GM23338 (cell line): ENCODE results near the gene KSR2. TPM values are rescaled to one million over a fixed set of nuclear protein-coding genes. Genes with fewer than 3 reads are reported as not detected.

Experiments
- ATAC-seq: fragments of 200-7000 bp; cut with Tn5 transposase; 3 replicates; pipeline ENCODE4 v1.9.1; 2020
- DNase-seq: peaks from one replicate; pipeline ENCODE4 v3.0.0-alpha.2; 2015; ENCODE audit warnings: low spot score
- H2AFZ ChIP-seq: fragments of 200-600 bp; sonication (generic); 2 replicates; pipeline ENCODE4 v1.8.0; 2016; ENCODE audit warnings: antibody characterized with exemption, mild to moderate bottlenecking, moderate library complexity
- H3F3A ChIP-seq: fragments of 200-600 bp; sonication (generic); replicated peaks from 2 replicates; pipeline ENCODE4 v1.8.0; 2017; ENCODE audit warnings: antibody characterized with exemption, mixed run types, low read depth
- H3K27ac ChIP-seq: fragments of 200-600 bp; sonication (generic); 2 replicates; pipeline ENCODE4 v1.6.1; 2016; ENCODE audit warnings: low read depth
- H3K27me3 ChIP-seq: fragments of 200-600 bp; sonication (generic); 2 replicates; pipeline ENCODE4 v1.8.0; 2016; ENCODE audit warnings: mild to moderate bottlenecking, mixed run types, moderate library complexity; ENCODE audit not compliant: insufficient read depth
- H3K36me3 ChIP-seq: fragments of 200-600 bp; sonication (generic); 2 replicates; pipeline ENCODE4 v1.8.0; 2016; ENCODE audit warnings: mild to moderate bottlenecking; ENCODE audit not compliant: insufficient read depth
- H3K4me1 ChIP-seq: fragments of 200-600 bp; sonication (generic); 2 replicates; pipeline ENCODE4 v1.8.0; 2016; ENCODE audit warnings: mild to moderate bottlenecking, moderate library complexity; ENCODE audit not compliant: insufficient read depth
- H3K4me2 ChIP-seq: fragments of 200-600 bp; sonication (generic); 2 replicates; pipeline ENCODE4 v1.7.1; 2017; ENCODE audit warnings: mixed run types
- H3K4me3 ChIP-seq: fragments of 200-600 bp; sonication (generic); 2 replicates; pipeline ENCODE4 v1.6.1; 2016; ENCODE audit warnings: mixed run types
- H3K79me2 ChIP-seq: fragments of 200-600 bp; sonication (generic); replicated peaks from 2 replicates; pipeline ENCODE4 v1.8.0; 2017; ENCODE audit warnings: mild to moderate bottlenecking; ENCODE audit not compliant: insufficient read depth
- H3K9me2 ChIP-seq: fragments of 200-600 bp; sonication (generic); 2 replicates; pipeline ENCODE4 v1.8.0; 2017; ENCODE audit not compliant: insufficient read depth
- H4K20me1 ChIP-seq: fragments of 200-600 bp; sonication (generic); replicated peaks from 2 replicates; pipeline ENCODE4 v1.8.0; 2017; ENCODE audit warnings: mild to moderate bottlenecking; ENCODE audit not compliant: insufficient read depth
- H3K27ac Mint-ChIP-seq: 2 replicates; pipeline ENCODE4 v1.8.0; 2020; ENCODE audit warnings: inconsistent platforms, mild to moderate bottlenecking, moderate library complexity, mixed read lengths
- H3K27me3 Mint-ChIP-seq: 3 replicates; pipeline ENCODE4 v1.8.0; 2022; ENCODE audit warnings: low read depth, mild to moderate bottlenecking, moderate library complexity, mixed read lengths, inconsistent platforms; ENCODE audit not compliant: insufficient read depth, poor library complexity
- H3K36me3 Mint-ChIP-seq: 3 replicates; pipeline ENCODE4 v1.8.0; 2021; ENCODE audit warnings: low read depth, mild to moderate bottlenecking, inconsistent platforms, moderate library complexity, mixed read lengths
- H3K4me1 Mint-ChIP-seq: 3 replicates; pipeline ENCODE4 v1.8.0; 2020; ENCODE audit warnings: mild to moderate bottlenecking, inconsistent platforms, mixed read lengths
- H3K4me3 Mint-ChIP-seq: 3 replicates; pipeline ENCODE4 v1.8.0; 2021; ENCODE audit warnings: moderate library complexity, mild to moderate bottlenecking, inconsistent platforms, mixed read lengths
- H3K9me3 Mint-ChIP-seq: 3 replicates; pipeline ENCODE4 v1.8.0; 2020; ENCODE audit warnings: moderate library complexity, mild to moderate bottlenecking, inconsistent platforms, mixed read lengths
- CREB1 ChIP-seq: fragments of 250-450 bp; sonication (Bioruptor Pico); IDR thresholded peaks from 2 replicates; pipeline ENCODE4 v1.5.0; 2020; ENCODE audit warnings: low read depth, mild to moderate bottlenecking, moderate library complexity
- EZH2 ChIP-seq: fragments of 200-600 bp; sonication (generic); IDR thresholded peaks from one replicate; pipeline ENCODE4 v1.8.0; 2017; ENCODE audit warnings: antibody characterized with exemption, mild to moderate bottlenecking, low read depth; ENCODE audit not compliant: unreplicated experiment
- EZH2phosphoT487 ChIP-seq: fragments of 200-600 bp; sonication (generic); IDR thresholded peaks from one replicate; pipeline ENCODE4 v1.8.1; 2018; ENCODE audit warnings: antibody characterized with exemption; ENCODE audit not compliant: unreplicated experiment
- JUNB ChIP-seq: IDR thresholded peaks from one replicate; pipeline ENCODE4 v1.6.1; 2016; ENCODE audit warnings: antibody characterized with exemption; ENCODE audit not compliant: unreplicated experiment
- NANOG ChIP-seq: IDR thresholded peaks from 2 replicates; pipeline ENCODE4 v1.6.1; 2016; ENCODE audit warnings: antibody characterized with exemption, borderline replicate concordance
- POLR2AphosphoS5 ChIP-seq: IDR thresholded peaks from 2 replicates; pipeline ENCODE4 v1.6.1; 2016; ENCODE audit warnings: antibody characterized with exemption, low read depth
- STAT1 ChIP-seq: IDR thresholded peaks from one replicate; pipeline ENCODE4 v1.6.1; 2016; ENCODE audit warnings: antibody characterized with exemption; ENCODE audit not compliant: unreplicated experiment
- ZNF114 ChIP-seq: fragments of 250-450 bp; sonication (Bioruptor Pico); IDR thresholded peaks from 2 replicates; pipeline ENCODE4 v1.5.0; 2020; ENCODE audit warnings: mild to moderate bottlenecking, moderate library complexity
- ZNF331 ChIP-seq: fragments of 250-450 bp; sonication (Bioruptor Pico); IDR thresholded peaks from 2 replicates; pipeline ENCODE4 v1.5.0; 2020; ENCODE audit warnings: low read depth, mild to moderate bottlenecking, moderate library complexity
- polyA plus RNA-seq: library from polyadenylated mRNA; unstranded; fragments of >200 nt; fragmentation: Nextera tagmentation; extraction: Ambion mirVana; gene quantifications from 2 replicates; pipeline ENCODE4 v1.2.1, GENCODE V29; 2016
- total RNA-seq: library from RNA; depleted of rRNA; stranded (reverse); fragments of >200 nt; shearing (Covaris generic); gene quantifications from 2 replicates; pipeline ENCODE4 v1.2.3, GENCODE V29; 2014
- TF ChIP-seq, protein P1 (sequence below): IDR thresholded peaks from one replicate; pipeline ENCODE4 v1.6.1; 2018; ENCODE audit warnings: antibody characterized with exemption; ENCODE audit not compliant: unreplicated experiment
- TF ChIP-seq, protein P2 (sequence below), 2 experiments: fragments of 200-600 bp in 1 of 2; sonication (generic) in 1 of 2; conservative IDR thresholded peaks; 2 replicates each; pipeline versions ENCODE4 v1.5.1 to v1.6.1; 2016 to 2017; ENCODE audit warnings: antibody characterized with exemption in 2 of 2, low read depth in 2 of 2, mild to moderate bottlenecking in 2 of 2, moderate library complexity in 1 of 2
- TF ChIP-seq, protein P3 (sequence below): fragments of 250-450 bp; sonication (Bioruptor Pico); IDR thresholded peaks from 2 replicates; pipeline ENCODE4 v1.5.0; 2020; ENCODE audit warnings: mild to moderate bottlenecking, moderate library complexity
- TF ChIP-seq, protein P4 (sequence below): IDR thresholded peaks from 2 replicates; pipeline ENCODE4 v1.6.1; 2016; ENCODE audit warnings: antibody characterized with exemption

The KSR2 gene
- total and polyA plus RNA-seq, 2 experiments from 2014 or later: 1.1 to 2.7 TPM

DNA sequence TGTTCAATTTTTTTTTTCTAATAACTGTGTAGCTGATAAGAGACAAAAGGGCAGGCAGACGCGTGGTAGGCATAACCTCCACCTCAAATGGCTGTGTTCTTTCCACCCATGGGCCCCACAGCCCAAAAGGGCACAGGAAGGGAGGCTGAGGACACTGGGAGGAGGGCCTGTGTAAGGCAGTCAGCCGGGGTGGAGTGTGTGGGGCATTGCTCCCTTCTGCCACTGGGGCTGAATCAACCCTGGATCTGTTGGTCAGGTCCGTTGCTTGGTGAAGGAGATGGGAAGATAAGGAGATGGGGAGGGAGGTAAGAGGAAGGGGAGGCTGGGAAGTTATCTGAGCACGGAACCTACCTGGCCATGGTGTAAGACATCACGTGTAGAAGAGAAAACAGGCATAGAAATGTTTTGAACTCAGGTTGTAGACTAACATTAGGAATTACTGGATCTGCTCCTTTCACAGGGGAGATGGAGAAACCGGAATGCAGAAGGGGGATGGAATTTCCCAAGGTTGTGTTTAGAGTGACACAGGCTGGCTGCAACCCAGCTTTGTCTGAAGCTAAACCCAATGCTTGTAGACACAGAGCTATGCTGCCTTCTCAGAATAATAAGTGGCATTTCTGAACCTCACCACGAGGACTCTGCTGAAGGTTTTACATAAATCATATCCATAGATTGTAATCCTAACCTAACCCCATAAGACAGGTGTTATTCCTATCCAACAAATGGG, 468.9 kb downstream of the KSR2 start:
- no peaks in the 10 kb centered on the region for H3K36me3 ChIP-seq
- no peak overlapping the region for H3K4me3 Mint-ChIP-seq
- no peaks in the 10 kb centered on the region for H3K27me3 ChIP-seq
- H3K27ac ChIP-seq: no peak overlapping the region
- H3F3A ChIP-seq: no peaks in the 10 kb centered on the region
- DNase-seq: peak; percentile 17
- no peaks in the 10 kb centered on the region for H3K9me3 Mint-ChIP-seq
- no peak overlapping the region for H3K4me3 ChIP-seq
- no peaks in the 10 kb centered on the region for H3K9me2 ChIP-seq
- TF ChIP-seq, protein P1, sequence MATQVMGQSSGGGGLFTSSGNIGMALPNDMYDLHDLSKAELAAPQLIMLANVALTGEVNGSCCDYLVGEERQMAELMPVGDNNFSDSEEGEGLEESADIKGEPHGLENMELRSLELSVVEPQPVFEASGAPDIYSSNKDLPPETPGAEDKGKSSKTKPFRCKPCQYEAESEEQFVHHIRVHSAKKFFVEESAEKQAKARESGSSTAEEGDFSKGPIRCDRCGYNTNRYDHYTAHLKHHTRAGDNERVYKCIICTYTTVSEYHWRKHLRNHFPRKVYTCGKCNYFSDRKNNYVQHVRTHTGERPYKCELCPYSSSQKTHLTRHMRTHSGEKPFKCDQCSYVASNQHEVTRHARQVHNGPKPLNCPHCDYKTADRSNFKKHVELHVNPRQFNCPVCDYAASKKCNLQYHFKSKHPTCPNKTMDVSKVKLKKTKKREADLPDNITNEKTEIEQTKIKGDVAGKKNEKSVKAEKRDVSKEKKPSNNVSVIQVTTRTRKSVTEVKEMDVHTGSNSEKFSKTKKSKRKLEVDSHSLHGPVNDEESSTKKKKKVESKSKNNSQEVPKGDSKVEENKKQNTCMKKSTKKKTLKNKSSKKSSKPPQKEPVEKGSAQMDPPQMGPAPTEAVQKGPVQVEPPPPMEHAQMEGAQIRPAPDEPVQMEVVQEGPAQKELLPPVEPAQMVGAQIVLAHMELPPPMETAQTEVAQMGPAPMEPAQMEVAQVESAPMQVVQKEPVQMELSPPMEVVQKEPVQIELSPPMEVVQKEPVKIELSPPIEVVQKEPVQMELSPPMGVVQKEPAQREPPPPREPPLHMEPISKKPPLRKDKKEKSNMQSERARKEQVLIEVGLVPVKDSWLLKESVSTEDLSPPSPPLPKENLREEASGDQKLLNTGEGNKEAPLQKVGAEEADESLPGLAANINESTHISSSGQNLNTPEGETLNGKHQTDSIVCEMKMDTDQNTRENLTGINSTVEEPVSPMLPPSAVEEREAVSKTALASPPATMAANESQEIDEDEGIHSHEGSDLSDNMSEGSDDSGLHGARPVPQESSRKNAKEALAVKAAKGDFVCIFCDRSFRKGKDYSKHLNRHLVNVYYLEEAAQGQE: no peak
- TF ChIP-seq ZNF114 (CRISPR knock-in tag) (no peak), CREB1 (CRISPR knock-in tag) (no peak), NANOG (no peak), POLR2AphosphoS5 (no peak), STAT1 (no peak), EZH2 (no peak), JUNB (no peak), EZH2phosphoT487 (no peak), ZNF331 (CRISPR knock-in tag) (no peak)
- TF ChIP-seq, protein P2, sequence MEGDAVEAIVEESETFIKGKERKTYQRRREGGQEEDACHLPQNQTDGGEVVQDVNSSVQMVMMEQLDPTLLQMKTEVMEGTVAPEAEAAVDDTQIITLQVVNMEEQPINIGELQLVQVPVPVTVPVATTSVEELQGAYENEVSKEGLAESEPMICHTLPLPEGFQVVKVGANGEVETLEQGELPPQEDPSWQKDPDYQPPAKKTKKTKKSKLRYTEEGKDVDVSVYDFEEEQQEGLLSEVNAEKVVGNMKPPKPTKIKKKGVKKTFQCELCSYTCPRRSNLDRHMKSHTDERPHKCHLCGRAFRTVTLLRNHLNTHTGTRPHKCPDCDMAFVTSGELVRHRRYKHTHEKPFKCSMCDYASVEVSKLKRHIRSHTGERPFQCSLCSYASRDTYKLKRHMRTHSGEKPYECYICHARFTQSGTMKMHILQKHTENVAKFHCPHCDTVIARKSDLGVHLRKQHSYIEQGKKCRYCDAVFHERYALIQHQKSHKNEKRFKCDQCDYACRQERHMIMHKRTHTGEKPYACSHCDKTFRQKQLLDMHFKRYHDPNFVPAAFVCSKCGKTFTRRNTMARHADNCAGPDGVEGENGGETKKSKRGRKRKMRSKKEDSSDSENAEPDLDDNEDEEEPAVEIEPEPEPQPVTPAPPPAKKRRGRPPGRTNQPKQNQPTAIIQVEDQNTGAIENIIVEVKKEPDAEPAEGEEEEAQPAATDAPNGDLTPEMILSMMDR (conservative IDR thresholded peaks at IDR 0.05; ENCODE audit: low read depth in 2 of 2): no peak
- TF ChIP-seq, protein P3, sequence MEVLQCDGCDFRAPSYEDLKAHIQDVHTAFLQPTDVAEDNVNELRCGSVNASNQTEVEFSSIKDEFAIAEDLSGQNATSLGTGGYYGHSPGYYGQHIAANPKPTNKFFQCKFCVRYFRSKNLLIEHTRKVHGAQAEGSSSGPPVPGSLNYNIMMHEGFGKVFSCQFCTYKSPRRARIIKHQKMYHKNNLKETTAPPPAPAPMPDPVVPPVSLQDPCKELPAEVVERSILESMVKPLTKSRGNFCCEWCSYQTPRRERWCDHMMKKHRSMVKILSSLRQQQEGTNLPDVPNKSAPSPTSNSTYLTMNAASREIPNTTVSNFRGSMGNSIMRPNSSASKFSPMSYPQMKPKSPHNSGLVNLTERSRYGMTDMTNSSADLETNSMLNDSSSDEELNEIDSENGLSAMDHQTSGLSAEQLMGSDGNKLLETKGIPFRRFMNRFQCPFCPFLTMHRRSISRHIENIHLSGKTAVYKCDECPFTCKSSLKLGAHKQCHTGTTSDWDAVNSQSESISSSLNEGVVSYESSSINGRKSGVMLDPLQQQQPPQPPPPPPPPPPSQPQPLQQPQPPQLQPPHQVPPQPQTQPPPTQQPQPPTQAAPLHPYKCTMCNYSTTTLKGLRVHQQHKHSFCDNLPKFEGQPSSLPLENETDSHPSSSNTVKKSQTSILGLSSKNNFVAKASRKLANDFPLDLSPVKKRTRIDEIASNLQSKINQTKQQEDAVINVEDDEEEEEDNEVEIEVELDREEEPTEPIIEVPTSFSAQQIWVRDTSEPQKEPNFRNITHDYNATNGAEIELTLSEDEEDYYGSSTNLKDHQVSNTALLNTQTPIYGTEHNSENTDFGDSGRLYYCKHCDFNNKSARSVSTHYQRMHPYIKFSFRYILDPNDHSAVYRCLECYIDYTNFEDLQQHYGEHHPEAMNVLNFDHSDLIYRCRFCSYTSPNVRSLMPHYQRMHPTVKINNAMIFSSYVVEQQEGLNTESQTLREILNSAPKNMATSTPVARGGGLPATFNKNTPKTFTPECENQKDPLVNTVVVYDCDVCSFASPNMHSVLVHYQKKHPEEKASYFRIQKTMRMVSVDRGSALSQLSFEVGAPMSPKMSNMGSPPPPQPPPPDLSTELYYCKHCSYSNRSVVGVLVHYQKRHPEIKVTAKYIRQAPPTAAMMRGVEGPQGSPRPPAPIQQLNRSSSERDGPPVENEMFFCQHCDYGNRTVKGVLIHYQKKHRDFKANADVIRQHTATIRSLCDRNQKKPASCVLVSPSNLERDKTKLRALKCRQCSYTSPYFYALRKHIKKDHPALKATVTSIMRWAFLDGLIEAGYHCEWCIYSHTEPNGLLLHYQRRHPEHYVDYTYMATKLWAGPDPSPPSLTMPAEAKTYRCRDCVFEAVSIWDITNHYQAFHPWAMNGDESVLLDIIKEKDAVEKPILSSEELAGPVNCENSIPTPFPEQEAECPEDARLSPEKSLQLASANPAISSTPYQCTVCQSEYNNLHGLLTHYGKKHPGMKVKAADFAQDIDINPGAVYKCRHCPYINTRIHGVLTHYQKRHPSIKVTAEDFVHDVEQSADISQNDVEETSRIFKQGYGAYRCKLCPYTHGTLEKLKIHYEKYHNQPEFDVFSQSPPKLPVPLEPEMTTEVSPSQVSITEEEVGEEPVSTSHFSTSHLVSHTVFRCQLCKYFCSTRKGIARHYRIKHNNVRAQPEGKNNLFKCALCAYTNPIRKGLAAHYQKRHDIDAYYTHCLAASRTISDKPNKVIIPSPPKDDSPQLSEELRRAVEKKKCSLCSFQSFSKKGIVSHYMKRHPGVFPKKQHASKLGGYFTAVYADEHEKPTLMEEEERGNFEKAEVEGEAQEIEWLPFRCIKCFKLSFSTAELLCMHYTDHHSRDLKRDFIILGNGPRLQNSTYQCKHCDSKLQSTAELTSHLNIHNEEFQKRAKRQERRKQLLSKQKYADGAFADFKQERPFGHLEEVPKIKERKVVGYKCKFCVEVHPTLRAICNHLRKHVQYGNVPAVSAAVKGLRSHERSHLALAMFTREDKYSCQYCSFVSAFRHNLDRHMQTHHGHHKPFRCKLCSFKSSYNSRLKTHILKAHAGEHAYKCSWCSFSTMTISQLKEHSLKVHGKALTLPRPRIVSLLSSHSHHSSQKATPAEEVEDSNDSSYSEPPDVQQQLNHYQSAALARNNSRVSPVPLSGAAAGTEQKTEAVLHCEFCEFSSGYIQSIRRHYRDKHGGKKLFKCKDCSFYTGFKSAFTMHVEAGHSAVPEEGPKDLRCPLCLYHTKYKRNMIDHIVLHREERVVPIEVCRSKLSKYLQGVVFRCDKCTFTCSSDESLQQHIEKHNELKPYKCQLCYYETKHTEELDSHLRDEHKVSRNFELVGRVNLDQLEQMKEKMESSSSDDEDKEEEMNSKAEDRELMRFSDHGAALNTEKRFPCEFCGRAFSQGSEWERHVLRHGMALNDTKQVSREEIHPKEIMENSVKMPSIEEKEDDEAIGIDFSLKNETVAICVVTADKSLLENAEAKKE: no peak
- TF ChIP-seq, protein P4, sequence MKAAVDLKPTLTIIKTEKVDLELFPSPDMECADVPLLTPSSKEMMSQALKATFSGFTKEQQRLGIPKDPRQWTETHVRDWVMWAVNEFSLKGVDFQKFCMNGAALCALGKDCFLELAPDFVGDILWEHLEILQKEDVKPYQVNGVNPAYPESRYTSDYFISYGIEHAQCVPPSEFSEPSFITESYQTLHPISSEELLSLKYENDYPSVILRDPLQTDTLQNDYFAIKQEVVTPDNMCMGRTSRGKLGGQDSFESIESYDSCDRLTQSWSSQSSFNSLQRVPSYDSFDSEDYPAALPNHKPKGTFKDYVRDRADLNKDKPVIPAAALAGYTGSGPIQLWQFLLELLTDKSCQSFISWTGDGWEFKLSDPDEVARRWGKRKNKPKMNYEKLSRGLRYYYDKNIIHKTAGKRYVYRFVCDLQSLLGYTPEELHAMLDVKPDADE: no peak
- no peaks in the 10 kb centered on the region for H4K20me1 ChIP-seq
- H3K4me1 ChIP-seq: peaks cover 7% of the 10 kb centered on the region
- peak; percentile 74 for ATAC-seq
- peaks cover 18% of the 10 kb centered on the region for H3K4me1 Mint-ChIP-seq
- no peak overlapping the region for H3K4me2 ChIP-seq
- H2AFZ ChIP-seq: no peak overlapping the region
- no peaks in the 10 kb centered on the region for H3K36me3 Mint-ChIP-seq
- no peaks in the 10 kb centered on the region for H3K27me3 Mint-ChIP-seq
- H3K27ac Mint-ChIP-seq: no peak overlapping the region
- H3K79me2 ChIP-seq: no peaks in the 10 kb centered on the region
